Measurements from ENCODE around the gene ACSL1.

GRCh38 chr4:184798504-184798903 lies 27.3 kb downstream of the ACSL1 start:
- TF ChIP-seq, protein P1, sequence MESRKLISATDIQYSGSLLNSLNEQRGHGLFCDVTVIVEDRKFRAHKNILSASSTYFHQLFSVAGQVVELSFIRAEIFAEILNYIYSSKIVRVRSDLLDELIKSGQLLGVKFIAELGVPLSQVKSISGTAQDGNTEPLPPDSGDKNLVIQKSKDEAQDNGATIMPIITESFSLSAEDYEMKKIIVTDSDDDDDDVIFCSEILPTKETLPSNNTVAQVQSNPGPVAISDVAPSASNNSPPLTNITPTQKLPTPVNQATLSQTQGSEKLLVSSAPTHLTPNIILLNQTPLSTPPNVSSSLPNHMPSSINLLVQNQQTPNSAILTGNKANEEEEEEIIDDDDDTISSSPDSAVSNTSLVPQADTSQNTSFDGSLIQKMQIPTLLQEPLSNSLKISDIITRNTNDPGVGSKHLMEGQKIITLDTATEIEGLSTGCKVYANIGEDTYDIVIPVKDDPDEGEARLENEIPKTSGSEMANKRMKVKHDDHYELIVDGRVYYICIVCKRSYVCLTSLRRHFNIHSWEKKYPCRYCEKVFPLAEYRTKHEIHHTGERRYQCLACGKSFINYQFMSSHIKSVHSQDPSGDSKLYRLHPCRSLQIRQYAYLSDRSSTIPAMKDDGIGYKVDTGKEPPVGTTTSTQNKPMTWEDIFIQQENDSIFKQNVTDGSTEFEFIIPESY (IDR thresholded peaks at IDR 0.05; ENCODE audit: extremely low read depth, insufficient replicate concordance, low read length) = no peak
- TF ChIP-seq POLR2A (IDR thresholded peaks at IDR 0.05; ENCODE audit: borderline replicate concordance, extremely low read depth, insufficient read depth, insufficient read length) (no peak), ZFX (IDR thresholded peaks at IDR 0.05) (no peak), EZH2phosphoT487 (IDR thresholded peaks at IDR 0.05; ENCODE audit: borderline replicate concordance) (no peak), POLR2AphosphoS5 (IDR thresholded peaks at IDR 0.05; ENCODE audit: low read depth, low read length) (no peak), ZNF274 (IDR thresholded peaks at IDR 0.05; ENCODE audit: low read depth, low read length) (no peak), EZH2 (IDR thresholded peaks at IDR 0.05) (no peak), SIN3A (IDR thresholded peaks at IDR 0.05; ENCODE audit: low read depth) (no peak)
- TF ChIP-seq, protein P2, sequence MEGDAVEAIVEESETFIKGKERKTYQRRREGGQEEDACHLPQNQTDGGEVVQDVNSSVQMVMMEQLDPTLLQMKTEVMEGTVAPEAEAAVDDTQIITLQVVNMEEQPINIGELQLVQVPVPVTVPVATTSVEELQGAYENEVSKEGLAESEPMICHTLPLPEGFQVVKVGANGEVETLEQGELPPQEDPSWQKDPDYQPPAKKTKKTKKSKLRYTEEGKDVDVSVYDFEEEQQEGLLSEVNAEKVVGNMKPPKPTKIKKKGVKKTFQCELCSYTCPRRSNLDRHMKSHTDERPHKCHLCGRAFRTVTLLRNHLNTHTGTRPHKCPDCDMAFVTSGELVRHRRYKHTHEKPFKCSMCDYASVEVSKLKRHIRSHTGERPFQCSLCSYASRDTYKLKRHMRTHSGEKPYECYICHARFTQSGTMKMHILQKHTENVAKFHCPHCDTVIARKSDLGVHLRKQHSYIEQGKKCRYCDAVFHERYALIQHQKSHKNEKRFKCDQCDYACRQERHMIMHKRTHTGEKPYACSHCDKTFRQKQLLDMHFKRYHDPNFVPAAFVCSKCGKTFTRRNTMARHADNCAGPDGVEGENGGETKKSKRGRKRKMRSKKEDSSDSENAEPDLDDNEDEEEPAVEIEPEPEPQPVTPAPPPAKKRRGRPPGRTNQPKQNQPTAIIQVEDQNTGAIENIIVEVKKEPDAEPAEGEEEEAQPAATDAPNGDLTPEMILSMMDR (IDR thresholded peaks at IDR 0.05 in 2 of 3, conservative IDR thresholded peaks at IDR 0.05 in 1 of 3; ENCODE audit: borderline replicate concordance in 1 of 3, insufficient read depth in 1 of 3, low read depth in 2 of 3, low read length in 2 of 3) = no peak
- TF ChIP-seq, protein P3, sequence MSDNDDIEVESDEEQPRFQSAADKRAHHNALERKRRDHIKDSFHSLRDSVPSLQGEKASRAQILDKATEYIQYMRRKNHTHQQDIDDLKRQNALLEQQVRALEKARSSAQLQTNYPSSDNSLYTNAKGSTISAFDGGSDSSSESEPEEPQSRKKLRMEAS (IDR thresholded peaks at IDR 0.05) = no peak
